Activated gamma-delta T cell treated with anti-CD3 and anti-CD28 coated beads, Interleukin-2, amount 50 U/mL, for 16 hours (primary cell): Measurements from ENCODE around the gene CD101.
"Not testable (repeated sequence)": the region's sequence is repeated elsewhere in the genome, so short reads cannot be mapped to it uniquely, and the experiment has no call there.

Experiments
- DNase-seq: peaks from one replicate; pipeline ENCODE4 v3.0.0-alpha.2; 2020; ENCODE audit warnings: low read depth

Gene CD101, protein sequence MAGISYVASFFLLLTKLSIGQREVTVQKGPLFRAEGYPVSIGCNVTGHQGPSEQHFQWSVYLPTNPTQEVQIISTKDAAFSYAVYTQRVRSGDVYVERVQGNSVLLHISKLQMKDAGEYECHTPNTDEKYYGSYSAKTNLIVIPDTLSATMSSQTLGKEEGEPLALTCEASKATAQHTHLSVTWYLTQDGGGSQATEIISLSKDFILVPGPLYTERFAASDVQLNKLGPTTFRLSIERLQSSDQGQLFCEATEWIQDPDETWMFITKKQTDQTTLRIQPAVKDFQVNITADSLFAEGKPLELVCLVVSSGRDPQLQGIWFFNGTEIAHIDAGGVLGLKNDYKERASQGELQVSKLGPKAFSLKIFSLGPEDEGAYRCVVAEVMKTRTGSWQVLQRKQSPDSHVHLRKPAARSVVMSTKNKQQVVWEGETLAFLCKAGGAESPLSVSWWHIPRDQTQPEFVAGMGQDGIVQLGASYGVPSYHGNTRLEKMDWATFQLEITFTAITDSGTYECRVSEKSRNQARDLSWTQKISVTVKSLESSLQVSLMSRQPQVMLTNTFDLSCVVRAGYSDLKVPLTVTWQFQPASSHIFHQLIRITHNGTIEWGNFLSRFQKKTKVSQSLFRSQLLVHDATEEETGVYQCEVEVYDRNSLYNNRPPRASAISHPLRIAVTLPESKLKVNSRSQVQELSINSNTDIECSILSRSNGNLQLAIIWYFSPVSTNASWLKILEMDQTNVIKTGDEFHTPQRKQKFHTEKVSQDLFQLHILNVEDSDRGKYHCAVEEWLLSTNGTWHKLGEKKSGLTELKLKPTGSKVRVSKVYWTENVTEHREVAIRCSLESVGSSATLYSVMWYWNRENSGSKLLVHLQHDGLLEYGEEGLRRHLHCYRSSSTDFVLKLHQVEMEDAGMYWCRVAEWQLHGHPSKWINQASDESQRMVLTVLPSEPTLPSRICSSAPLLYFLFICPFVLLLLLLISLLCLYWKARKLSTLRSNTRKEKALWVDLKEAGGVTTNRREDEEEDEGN

GRCh38 chr1:117001254-117001927, at the start of gene CD101:
CD101 (plus strand) TSS chr1:117001760; CDS start chr1:117001818, 58 bp downstream.
- DNase-seq: no peak

DNA sequence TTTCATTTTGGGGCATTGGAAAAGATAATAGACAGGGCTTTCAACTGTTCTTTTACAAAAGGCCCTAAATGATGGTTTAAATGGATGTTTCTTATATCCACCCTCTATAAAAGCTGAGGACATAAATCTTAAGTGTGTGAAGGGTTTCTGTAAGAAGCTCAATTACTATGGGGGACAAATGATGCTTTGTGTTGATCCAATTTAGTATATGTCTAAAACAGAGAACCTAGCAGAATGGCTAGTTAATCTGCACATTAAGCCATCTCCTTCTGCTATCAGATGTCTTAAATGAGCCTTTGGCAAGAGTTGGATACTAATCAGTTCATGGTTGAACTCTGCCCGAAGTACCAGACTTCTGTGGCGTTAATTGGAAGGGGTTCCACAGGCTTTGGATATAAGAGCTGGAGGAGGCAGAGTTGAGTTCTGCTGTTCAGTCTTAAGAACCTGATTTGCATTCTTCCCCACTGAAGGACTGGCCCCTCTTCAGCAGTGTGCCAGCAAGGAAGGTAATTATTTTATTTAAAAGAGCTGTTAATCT, 48.8 kb upstream of the CD101 start:
- DNase-seq: no peak

DNA sequence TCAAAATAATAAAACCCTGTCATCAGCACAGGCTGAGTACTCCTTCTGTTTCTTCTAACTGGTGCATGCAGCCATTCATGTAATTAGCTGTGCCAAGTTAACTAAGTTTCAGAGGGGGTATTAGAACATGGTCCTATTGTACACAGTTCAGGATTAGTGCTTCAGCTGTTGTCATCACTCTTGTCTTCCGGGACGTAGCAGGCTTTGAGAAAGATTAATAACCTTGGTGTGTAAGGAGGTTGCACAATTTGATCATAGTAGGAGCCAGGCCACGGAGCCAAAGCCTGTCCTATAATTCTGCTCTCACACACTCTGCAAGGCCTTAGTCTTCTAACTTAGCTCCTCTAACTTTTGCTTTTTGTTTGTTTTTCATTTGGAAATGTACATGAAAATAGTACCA, 47.1 kb upstream of the CD101 start:
- no peak for DNase-seq

DNA sequence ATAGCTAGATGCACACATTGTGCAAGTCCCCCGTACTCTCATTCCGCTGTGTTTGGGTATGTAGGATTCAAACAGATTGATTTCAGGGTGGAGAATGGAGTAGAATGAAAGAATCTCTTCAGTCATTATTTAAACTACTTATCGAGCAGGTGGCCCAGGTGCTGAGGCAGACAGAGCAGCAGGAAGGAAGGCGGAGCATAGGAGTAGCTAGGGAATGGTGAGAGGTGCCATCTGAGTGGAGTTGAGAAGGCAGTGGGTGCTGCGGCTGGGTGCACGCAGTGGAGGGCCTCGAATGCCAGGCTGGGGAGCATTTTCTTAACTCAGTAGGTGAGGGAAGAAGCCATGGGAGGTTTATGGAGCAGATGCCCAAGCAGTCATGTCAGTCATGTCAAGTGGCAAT, 45.2 kb upstream of the CD101 start:
- no peak for DNase-seq

DNA sequence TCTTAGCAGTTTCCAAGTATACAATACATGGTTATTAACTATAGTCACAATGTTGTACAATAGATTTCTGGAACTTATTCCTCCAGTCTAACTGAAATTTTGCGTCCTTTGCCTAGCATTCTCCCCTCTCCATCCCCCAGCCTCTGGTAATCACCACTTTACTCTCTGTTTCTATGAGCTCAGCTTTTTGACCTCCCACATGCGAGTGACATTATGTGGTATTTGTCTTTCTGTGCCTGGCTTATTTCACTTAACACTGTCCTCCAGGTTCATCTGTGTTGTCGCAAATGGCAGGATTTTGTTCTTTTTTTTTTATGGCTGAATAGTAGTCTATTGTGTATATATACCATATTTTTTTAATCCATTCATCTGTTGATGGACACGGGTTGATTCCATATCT, 43.9 kb upstream of the CD101 start:
- DNase-seq: no peak

- no peak for DNase-seq
Observed at GRCh38 chr1:116958110-116958509, 43.5 kb upstream of the CD101 start.

DNA sequence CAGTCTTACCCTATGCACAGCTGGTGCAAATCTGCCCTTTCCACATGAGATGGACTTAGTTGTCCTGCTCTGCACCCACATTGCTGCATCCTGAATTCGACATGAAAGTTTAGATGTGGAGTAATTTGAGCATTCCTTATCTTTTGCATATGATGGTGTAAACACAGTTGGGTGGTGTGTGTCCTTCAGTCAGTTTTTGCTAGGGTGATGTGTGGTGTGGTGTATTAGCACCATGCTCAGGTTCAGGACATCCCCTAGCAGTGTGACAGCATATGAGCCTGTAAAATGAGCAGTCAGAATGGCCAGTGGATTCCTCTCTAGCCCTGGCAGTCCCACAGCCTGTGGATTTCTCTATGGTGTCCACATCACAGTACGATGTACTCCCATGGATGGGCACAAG, 42.6 kb upstream of the CD101 start:
- no peak for DNase-seq

DNA sequence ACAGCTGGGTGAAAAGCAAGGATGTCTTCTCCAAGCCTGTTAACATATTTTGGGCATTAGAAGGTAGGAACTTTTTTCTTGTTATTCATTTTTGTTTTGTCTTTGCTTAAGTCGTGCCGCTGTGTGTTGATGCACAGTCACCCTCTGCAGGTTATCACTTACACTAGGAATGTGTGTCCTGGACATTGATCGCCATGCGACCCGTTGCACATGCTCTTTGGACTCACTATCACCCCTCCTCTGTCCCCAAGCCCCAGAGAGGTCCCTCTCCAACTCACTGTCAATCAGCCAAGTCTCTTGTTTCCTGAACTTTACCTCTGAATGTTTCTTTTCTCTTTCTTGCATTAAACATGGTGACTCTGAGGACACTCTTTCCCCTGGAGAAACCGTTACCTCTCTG, 40.0 kb upstream of the CD101 start:
- DNase-seq: no peak

DNA sequence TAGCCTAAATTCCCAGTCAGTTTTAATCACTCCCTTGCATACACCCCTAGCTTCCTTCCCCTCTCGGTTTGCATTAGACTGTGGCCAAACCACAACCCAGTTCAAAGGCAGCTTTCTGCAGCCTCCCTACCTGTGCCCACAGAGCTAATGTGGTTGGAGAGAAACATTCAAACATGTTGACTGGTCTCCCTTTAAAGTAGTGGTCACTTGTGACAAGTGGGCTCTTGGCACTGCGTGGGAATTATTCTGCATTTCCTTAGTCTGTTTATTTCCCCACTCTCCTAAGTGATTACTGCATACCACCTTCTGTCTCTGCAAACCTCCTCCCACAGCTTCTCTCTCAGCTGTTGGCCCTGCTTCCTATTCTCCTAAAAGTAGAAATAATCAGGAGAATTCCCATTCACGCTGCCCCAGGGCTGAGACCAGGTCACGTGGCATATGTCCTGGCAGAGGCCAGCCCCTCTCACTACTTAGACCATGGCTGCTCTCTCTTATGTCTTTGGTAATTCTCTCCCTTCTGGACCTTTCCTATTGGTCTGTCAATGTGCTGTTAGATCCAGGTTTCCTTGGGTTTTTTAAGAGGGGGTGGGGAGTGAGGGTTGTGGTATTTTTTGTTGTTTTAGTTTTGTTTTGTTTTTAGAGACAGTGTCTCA, 38.4 kb upstream of the CD101 start:
- DNase-seq: no peak

- no peak for DNase-seq
Observed at GRCh38 chr1:116966791-116967190, 34.8 kb upstream of the CD101 start.

DNA sequence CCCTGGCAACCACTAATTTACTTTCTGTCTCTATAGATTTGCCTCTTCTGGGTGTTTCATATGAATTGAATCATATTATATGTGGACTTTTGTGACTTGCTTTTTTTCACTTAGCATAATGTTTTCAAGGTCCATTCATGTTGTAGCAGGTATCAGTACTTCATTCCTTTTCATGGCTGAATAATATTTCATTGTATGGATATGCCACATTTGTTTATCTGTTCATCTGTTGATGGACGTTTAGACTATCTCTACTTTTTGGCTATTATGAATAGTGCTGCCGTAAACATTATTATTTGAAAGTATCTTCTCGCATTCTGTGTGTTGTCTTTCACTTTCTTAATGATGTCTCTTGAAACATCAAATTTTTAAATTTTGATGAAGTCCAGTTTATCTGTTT, 32.8 kb upstream of the CD101 start:
- DNase-seq: no peak

DNA sequence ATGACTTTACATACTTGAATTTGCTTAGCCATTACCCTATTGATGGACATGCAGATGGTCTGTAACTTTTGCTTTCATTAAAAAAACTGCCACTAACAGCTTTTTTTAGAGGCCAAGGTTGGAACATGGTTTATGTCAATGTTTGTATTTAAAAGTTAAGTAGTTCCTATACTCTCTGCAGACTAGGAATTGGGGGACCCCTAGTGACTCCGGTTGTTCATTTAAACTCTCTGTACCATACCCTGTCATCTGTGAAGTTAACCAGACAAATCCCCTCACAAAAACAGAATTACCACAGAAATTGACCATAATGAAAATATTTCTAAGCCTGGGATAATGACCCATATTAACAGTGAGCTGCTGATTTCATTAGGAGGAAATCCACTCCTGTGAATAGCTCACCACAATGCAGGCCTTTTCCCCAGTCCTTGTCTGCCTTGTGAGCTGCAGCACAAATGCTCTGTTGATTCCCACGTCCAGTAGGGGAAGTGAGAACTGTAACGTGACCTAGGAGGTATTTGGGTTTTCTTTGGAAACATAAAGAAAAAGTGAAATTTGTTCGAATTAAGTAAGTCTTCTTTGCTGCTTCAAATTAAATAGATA, 30.2 kb upstream of the CD101 start:
- no peak for DNase-seq

GRCh38 chr1:116971965-116972673, 29.4 kb upstream of the CD101 start:
- DNase-seq: no peak

DNA sequence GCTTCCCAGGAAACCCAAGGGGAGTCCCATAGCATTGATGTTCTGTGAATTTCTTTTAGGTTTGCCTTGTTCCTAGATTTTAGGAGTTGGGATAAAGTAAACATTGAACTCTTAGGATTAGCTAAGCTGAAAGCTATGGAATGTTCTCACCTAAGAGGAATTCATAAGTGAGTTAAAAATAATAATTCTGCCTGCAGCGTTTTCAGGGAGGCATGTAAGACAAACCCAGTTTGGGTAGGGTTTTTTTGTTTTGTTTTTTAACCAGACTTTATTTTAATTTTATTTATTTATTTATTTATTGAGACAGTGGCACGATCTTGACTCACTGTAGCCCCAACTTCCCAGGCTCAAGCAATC, 28.9 kb upstream of the CD101 start:
- no peak for DNase-seq

DNA sequence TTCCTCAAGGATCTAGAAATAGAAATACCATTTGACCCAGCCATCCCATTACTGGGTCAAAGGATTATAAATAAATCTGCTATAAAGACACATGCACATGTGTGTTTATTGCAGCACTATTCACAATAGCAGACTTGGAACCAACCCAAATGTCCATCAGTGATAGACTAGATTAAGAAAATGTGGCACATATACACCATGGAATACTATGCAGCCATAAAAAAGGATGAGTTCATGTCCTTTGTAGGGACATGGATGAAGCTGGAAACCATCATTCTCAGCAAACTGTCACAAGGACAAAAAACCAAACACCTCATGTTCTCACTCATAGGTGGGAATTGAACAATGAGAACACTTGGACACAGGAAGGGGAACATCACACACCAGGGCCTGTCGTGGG, 21.3 kb upstream of the CD101 start:
- not testable (repeated sequence) for DNase-seq

GRCh38 chr1:116981521-116982037, 20.0 kb upstream of the CD101 start:
- no peak for DNase-seq

- DNase-seq: no peak
Observed at GRCh38 chr1:116982319-116983004, 19.1 kb upstream of the CD101 start.

DNA sequence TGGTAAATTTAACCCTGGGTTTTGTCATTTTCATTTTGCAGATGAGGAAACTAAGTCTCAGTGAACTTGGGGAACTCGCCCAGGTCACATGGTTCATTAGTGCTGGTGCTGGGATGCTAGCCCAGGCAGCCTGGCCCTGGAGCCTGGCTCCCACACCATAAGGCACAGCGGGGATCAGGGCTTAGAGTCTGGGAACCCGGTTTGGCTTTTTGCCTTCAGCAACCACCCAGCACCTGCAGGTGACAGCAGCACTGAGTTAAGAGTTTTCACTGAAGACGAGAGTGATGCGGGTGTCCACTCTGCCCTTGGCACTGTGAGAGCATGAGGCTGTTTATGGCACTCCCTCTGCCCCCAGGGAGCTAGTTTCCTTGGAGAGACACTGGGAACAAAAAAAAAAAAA, 18.4 kb upstream of the CD101 start:
- no peak for DNase-seq

DNA sequence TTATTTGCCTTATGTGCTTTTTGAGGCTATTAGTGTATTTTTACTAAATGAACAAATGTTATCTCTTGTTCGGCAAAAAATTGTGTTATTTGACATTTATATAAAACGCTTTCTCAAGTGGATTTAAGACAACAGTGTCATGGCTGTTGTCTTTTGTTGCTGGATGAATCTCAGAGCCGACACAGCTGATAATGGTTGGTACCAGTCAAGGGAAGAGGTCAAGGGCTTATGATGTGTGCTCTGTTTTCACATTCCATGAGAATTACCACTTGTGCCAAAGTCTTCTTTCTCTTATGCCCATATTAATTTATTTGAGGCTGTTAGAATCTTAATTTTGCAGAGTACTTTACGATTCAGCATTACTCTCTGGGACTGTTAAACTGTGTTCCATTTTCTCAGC, 17.9 kb upstream of the CD101 start:
- no peak for DNase-seq
